HepG2 (cell line): ENCODE measurements around the gene AARSD1. TPM values are rescaled to one million over a fixed set of nuclear protein-coding genes. Genes with fewer than 3 reads are reported as not detected.

ENCODE experiments used
- AHR ChIP-seq: IDR thresholded peaks from 2 replicates; pipeline ENCODE4 v1.6.1; 2018; ENCODE audit warnings: missing genetic modification reagents, missing compliant biosample characterization
- CBX2 ChIP-seq, 2 experiments: fragments of 200-600 bp in 1 of 2; sonication (generic); formaldehyde crosslinking in 1 of 2; IDR thresholded peaks; 2 replicates each; pipeline versions ENCODE4 v1.7.0 to v1.8.1; 2018 to 2022; ENCODE audit warnings: low read depth in 2 of 2, low read length in 1 of 2, mild to moderate bottlenecking in 1 of 2, missing genetic modification reagents in 1 of 2
- DZIP1 ChIP-seq: sonication (generic); formaldehyde crosslinking; IDR thresholded peaks from 2 replicates; pipeline ENCODE4 v1.5.0; 2020; ENCODE audit warnings: mild to moderate bottlenecking, missing genetic modification reagents
- HDAC1 ChIP-seq: sonication (generic); formaldehyde crosslinking; IDR thresholded peaks from 2 replicates; pipeline ENCODE4 v1.5.1; 2020; ENCODE audit warnings: mild to moderate bottlenecking, missing genetic modification reagents
- HNF4A ChIP-seq: sonication (generic); formaldehyde crosslinking; IDR thresholded peaks from 2 replicates; pipeline ENCODE4 v1.4.0; 2020; ENCODE audit warnings: missing genetic modification reagents
- HOXD1 ChIP-seq: sonication (generic); formaldehyde crosslinking; IDR thresholded peaks from 2 replicates; pipeline ENCODE4 v1.5.0; 2020; ENCODE audit warnings: missing genetic modification reagents
- KDM4B ChIP-seq: sonication (generic); formaldehyde crosslinking; IDR thresholded peaks from 2 replicates; pipeline ENCODE4 v1.4.0; 2020; ENCODE audit warnings: missing genetic modification reagents
- MAX ChIP-seq: IDR thresholded peaks from 2 replicates; pipeline ENCODE4 v1.6.1; 2012; ENCODE audit warnings: inconsistent platforms
- MED1 ChIP-seq: sonication (generic); formaldehyde crosslinking; IDR thresholded peaks from 2 replicates; pipeline ENCODE4 v1.4.0; 2020; ENCODE audit warnings: missing genetic modification reagents
- RBAK ChIP-seq: sonication (generic); formaldehyde crosslinking; IDR thresholded peaks from 2 replicates; pipeline ENCODE4 v1.5.1; 2020; ENCODE audit warnings: mild to moderate bottlenecking, missing genetic modification reagents
- SIN3A ChIP-seq: IDR thresholded peaks from 2 replicates; pipeline ENCODE4 v1.6.1; 2011; ENCODE audit warnings: low read depth, mild to moderate bottlenecking, control low read depth, low read length, borderline replicate concordance
- TP53 ChIP-seq: sonication (generic); formaldehyde crosslinking; conservative IDR thresholded peaks from 2 replicates; pipeline ENCODE4 v1.4.0; 2020; ENCODE audit warnings: missing genetic modification reagents
- XBP1 ChIP-seq: sonication (generic); formaldehyde crosslinking; IDR thresholded peaks from 2 replicates; pipeline ENCODE4 v1.5.0; 2020; ENCODE audit warnings: missing genetic modification reagents
- ZFP1 ChIP-seq: IDR thresholded peaks from 2 replicates; pipeline ENCODE4 v1.6.1; 2016
- ZFP37 ChIP-seq: sonication (generic); formaldehyde crosslinking; IDR thresholded peaks from 2 replicates; pipeline ENCODE4 v1.4.0; 2020; ENCODE audit warnings: missing genetic modification reagents, borderline replicate concordance
- ZNF207 ChIP-seq: fragments of 450-650 bp; IDR thresholded peaks from 2 replicates; pipeline ENCODE4 v1.6.1; 2016; ENCODE audit warnings: antibody characterized with exemption, borderline replicate concordance
- ZNF317 ChIP-seq: sonication (generic); formaldehyde crosslinking; IDR thresholded peaks from 2 replicates; pipeline ENCODE4 v1.5.0; 2020; ENCODE audit warnings: mild to moderate bottlenecking, missing genetic modification reagents
- ZNF605 ChIP-seq: sonication (generic); formaldehyde crosslinking; IDR thresholded peaks from 2 replicates; pipeline ENCODE4 v1.8.0; 2022; ENCODE audit warnings: mild to moderate bottlenecking, missing genetic modification reagents
- ZNF691 ChIP-seq: sonication (generic); formaldehyde crosslinking; IDR thresholded peaks from 2 replicates; pipeline ENCODE4 v1.4.0; 2020; ENCODE audit warnings: missing genetic modification reagents, low read depth, mild to moderate bottlenecking, borderline replicate concordance
- ZNF746 ChIP-seq: sonication (generic); formaldehyde crosslinking; IDR thresholded peaks from 2 replicates; pipeline ENCODE4 v1.8.0; 2022; ENCODE audit warnings: mild to moderate bottlenecking, missing genetic modification reagents
- polyA plus RNA-seq, 8 experiments: library from polyadenylated mRNA; depleted of rRNA in 3 of 8; stranded (reverse) in 7 of 8; unstranded in 1 of 8; fragments of >200 nt; fragmentation: Illumina TruSeq in 4 of 8; extraction: Trizol in 4 of 8; gene quantifications; 2 replicates each; pipeline versions ENCODE4 v1.2.1 to v1.2.3, GENCODE V29; 2011 to 2016; ENCODE audit warnings: low read depth in 4 of 8, missing spikeins in 1 of 8, mixed read lengths in 1 of 8; ENCODE audit not compliant: insufficient read depth in 1 of 8
- total RNA-seq, 5 experiments: library from RNA; depleted of rRNA; stranded (reverse); fragments of >200 nt; fragmentation: Illumina TruSeq; extraction: Trizol; gene quantifications; 2 replicates each; pipeline ENCODE4 v1.2.3, GENCODE V29; 2016; ENCODE audit warnings: low read depth in 1 of 5
- TF ChIP-seq, protein P1 (sequence below): sonication (generic); formaldehyde crosslinking; IDR thresholded peaks from 2 replicates; pipeline ENCODE4 v1.5.0; 2020; ENCODE audit warnings: mild to moderate bottlenecking, missing genetic modification reagents, moderate library complexity
- TF ChIP-seq, protein P2 (sequence below): IDR thresholded peaks from 2 replicates; pipeline ENCODE4 v1.6.1; 2016; ENCODE audit warnings: low read depth, borderline replicate concordance
- TF ChIP-seq, protein P3 (sequence below): sonication (generic); formaldehyde crosslinking; IDR thresholded peaks from 2 replicates; pipeline ENCODE4 v1.5.0; 2020; ENCODE audit warnings: missing genetic modification reagents

The AARSD1 gene
- total and polyA plus RNA-seq, 2 of the 13 experiments (the other 11 are each of a cell fraction or from before 2014, with no cell fraction given): 24.7 to 29.3 TPM

DNA sequence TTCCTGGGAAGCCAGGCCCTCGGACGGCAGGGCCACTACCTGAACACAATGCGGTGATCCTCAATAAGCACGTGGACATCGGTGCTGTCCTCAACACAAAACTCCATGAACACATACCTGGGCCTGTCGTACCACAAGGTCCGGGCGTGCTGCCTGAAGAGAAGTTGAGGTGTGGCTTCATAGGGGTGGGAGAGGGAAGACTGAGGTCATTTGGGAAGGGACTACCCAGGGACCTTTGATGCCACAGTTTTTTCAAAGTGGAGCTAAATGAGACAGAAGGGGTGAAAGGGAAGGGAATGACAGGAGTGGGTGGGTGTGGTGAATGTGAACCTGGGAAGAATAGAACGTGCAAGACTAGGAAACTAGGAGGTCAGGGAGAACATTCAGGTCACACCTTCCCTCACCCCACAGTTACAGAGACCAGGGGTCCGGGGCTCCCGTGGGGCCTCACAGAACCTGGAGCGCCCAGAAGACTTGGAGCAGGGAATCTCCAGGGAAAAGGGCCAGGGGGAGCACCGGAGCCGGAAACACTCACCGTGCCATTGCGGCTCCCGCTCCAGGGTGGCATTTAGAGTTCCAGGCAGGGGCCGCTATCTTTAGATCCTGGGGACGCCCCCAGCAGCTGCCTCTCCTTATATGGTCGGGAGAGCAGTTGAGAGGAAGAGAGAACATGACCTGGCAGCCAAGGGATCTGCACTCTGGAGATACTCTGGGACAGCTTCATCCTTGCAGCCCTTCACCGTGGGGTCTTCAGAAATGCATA lies 15.4 kb upstream of the AARSD1 start, which contains the start of gene PTGES3L (continued):
- TF ChIP-seq ZNF207 (no peak), SIN3A (no peak), ZFP1 (CRISPR knock-in tag) (0 out of 2 replicates have a peak, but pooled peaks have one; percentile 2), HDAC1 (CRISPR knock-in tag) (peak; percentile 72; the same call in 1 of the 2 replicates), KDM4B (CRISPR knock-in tag) (0 out of 2 replicates have a peak, but pooled peaks have one; percentile 25), RBAK (CRISPR knock-in tag) (no peak), ZNF691 (CRISPR knock-in tag) (no peak), DZIP1 (CRISPR knock-in tag) (peak; percentile 73; the same call in 1 of the 2 replicates), XBP1 (no peak), ZNF317 (CRISPR knock-in tag) (peak; percentile 54; the same call in 1 of the 2 replicates), MAX (peak; percentile 27; the same call in 1 of the 2 replicates), HNF4A (CRISPR knock-in tag) (peak; percentile 3; the same call in 1 of the 2 replicates), ZFP37 (CRISPR knock-in tag) (peak; percentile 67; the same call in 1 of the 2 replicates), TP53 (CRISPR knock-in tag) (0 out of 2 replicates have a peak, but pooled peaks have one; percentile 10), HOXD1 (CRISPR knock-in tag) (no peak), MED1 (CRISPR knock-in tag) (peak; percentile 29; the same call in 1 of the 2 replicates), AHR (CRISPR knock-in tag) (0 out of 2 replicates have a peak, but pooled peaks have one; percentile 22), CBX2 (IDR thresholded peaks at IDR 0.05; ENCODE audit: low read depth, low read length) (no peak), CBX2 (CRISPR knock-in tag; IDR thresholded peaks at IDR 0.05; ENCODE audit: low read depth) (no peak), ZNF605 (peak; percentile 64; the same call in 1 of the 2 replicates), ZNF746 (CRISPR knock-in tag) (0 out of 2 replicates have a peak, but pooled peaks have one; percentile 8)
- TF ChIP-seq, protein P1, sequence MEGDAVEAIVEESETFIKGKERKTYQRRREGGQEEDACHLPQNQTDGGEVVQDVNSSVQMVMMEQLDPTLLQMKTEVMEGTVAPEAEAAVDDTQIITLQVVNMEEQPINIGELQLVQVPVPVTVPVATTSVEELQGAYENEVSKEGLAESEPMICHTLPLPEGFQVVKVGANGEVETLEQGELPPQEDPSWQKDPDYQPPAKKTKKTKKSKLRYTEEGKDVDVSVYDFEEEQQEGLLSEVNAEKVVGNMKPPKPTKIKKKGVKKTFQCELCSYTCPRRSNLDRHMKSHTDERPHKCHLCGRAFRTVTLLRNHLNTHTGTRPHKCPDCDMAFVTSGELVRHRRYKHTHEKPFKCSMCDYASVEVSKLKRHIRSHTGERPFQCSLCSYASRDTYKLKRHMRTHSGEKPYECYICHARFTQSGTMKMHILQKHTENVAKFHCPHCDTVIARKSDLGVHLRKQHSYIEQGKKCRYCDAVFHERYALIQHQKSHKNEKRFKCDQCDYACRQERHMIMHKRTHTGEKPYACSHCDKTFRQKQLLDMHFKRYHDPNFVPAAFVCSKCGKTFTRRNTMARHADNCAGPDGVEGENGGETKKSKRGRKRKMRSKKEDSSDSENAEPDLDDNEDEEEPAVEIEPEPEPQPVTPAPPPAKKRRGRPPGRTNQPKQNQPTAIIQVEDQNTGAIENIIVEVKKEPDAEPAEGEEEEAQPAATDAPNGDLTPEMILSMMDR (CRISPR knock-in tag): peak; percentile 45; the same call in 1 of the 2 replicates
- TF ChIP-seq, protein P2, sequence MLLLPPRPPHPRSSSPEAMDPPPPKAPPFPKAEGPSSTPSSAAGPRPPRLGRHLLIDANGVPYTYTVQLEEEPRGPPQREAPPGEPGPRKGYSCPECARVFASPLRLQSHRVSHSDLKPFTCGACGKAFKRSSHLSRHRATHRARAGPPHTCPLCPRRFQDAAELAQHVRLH (CRISPR knock-in tag): no peak
- TF ChIP-seq, protein P3, sequence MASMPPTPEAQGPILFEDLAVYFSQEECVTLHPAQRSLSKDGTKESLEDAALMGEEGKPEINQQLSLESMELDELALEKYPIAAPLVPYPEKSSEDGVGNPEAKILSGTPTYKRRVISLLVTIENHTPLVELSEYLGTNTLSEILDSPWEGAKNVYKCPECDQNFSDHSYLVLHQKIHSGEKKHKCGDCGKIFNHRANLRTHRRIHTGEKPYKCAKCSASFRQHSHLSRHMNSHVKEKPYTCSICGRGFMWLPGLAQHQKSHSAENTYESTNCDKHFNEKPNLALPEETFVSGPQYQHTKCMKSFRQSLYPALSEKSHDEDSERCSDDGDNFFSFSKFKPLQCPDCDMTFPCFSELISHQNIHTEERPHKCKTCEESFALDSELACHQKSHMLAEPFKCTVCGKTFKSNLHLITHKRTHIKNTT (CRISPR knock-in tag): no peak
